22Rv1 (cell line): Measurements from ENCODE around the gene RAP1GAP2.

Source experiments
- H3K27ac ChIP-seq: fragments of 450-650 bp; 2 replicates; pipeline ENCODE4 v1.5.1; 2017
- ZFX ChIP-seq: fragments of 450-650 bp; IDR thresholded peaks from 2 replicates; pipeline ENCODE4 v1.6.1; 2017; ENCODE audit warnings: antibody characterized with exemption, borderline replicate concordance
- TF ChIP-seq, protein P1 (sequence below): fragments of 450-650 bp; IDR thresholded peaks from 2 replicates; pipeline ENCODE4 v1.5.1; 2017; ENCODE audit warnings: mild to moderate bottlenecking

RAP1GAP2 gene

GRCh38 chr17:2803386-2803785 is 7.1 kb downstream of the RAP1GAP2 start:
- no peak overlapping the region for H3K27ac ChIP-seq
- TF ChIP-seq, protein P1, sequence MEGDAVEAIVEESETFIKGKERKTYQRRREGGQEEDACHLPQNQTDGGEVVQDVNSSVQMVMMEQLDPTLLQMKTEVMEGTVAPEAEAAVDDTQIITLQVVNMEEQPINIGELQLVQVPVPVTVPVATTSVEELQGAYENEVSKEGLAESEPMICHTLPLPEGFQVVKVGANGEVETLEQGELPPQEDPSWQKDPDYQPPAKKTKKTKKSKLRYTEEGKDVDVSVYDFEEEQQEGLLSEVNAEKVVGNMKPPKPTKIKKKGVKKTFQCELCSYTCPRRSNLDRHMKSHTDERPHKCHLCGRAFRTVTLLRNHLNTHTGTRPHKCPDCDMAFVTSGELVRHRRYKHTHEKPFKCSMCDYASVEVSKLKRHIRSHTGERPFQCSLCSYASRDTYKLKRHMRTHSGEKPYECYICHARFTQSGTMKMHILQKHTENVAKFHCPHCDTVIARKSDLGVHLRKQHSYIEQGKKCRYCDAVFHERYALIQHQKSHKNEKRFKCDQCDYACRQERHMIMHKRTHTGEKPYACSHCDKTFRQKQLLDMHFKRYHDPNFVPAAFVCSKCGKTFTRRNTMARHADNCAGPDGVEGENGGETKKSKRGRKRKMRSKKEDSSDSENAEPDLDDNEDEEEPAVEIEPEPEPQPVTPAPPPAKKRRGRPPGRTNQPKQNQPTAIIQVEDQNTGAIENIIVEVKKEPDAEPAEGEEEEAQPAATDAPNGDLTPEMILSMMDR: no peak
- no peak for TF ChIP-seq ZFX

DNA sequence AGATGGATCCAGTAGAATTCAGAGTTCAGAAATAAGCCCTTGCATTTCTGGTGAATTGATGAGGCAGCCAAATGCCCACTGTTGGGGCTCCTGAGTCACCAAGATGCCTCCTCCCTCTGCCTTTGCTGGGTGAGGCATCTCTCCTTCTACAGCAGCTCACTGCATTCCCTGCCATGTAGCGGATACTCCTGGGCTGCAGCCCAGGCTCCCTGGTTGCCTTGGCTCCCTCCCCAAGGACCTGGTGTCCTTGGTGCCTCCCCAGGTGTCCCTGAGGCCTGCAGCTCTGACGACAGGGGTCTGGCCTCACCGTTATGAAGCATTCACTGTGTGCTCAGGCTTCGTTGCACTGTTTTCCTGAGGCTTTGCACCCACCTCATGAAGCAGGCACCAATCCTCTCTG is 7.7 kb downstream of the RAP1GAP2 start:
- no peak for TF ChIP-seq ZFX
- TF ChIP-seq, protein P1: no peak

GRCh38 chr17:2804912-2805311 is 8.7 kb downstream of the RAP1GAP2 start:
- TF ChIP-seq, protein P1: no peak
- no peak for TF ChIP-seq ZFX
- H3K27ac ChIP-seq: no peak overlapping the region

More for the DNA sequence above, 7.7 kb downstream of the RAP1GAP2 start:
- H3K27ac ChIP-seq: no peak overlapping the region

DNA sequence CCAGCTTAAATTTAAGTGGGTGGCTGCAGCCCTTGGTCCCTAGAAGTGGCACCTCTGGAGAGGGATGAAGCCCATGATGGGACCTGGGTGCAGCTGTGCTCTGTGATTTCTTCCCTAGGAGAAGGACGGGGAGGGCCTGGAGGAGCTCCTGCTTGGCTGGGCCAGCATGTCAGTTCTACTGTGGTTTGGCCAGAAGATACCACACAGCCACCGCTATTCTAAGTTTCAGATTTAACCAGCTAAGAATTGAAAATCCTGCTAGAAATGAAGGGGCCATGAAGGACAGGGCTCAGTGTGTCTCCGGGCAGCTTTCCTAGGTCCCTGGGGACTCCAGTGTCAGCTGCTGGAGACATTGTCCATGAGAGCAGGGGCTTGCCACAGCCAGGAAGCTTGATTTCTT is 9.7 kb downstream of the RAP1GAP2 start:
- TF ChIP-seq, protein P1: no peak
- no peak for TF ChIP-seq ZFX
- no peak overlapping the region for H3K27ac ChIP-seq

- no peak overlapping the region for H3K27ac ChIP-seq
- no peak for TF ChIP-seq ZFX
- TF ChIP-seq, protein P1: no peak
These were observed 12.4 kb downstream of the RAP1GAP2 start for GRCh38 chr17:2808367-2809335.

DNA sequence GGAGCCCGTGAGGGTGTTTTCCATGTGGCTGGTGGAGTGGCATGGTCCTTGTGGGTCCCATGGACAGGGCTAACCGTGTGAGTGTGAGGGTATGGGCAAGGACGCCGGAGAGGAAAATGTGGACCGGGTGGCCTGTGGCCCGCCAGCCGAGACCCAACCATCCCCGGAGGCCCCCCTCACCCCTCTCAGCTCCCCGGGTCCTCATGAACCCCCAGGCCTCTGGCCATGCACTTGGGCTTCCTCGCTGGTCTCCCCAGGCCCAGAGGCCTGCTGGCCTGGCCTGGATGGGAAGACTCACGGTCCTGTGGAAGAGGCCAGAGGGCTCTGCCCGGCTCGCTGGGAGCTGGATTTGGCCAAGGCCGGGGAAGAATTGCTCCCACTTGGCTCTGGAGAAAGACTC is 13.1 kb downstream of the RAP1GAP2 start:
- H3K27ac ChIP-seq: no peak overlapping the region
- no peak for TF ChIP-seq ZFX
- TF ChIP-seq, protein P1: no peak

- no peak overlapping the region for H3K27ac ChIP-seq
- TF ChIP-seq ZFX: no peak
- TF ChIP-seq, protein P1: no peak
These were observed 17.8 kb downstream of the RAP1GAP2 start for GRCh38 chr17:2814049-2814448.
